HPDE6-E6E7 (cell line): Measurements from ENCODE around the gene RBP3.

Source experiments
- DNase-seq: peaks from one replicate; pipeline ENCODE4 v3.0.0; 2011; ENCODE audit warnings: missing footprints; ENCODE audit errors: extremely low spot score

RBP3 gene

GRCh38 chr10:47318706-47319105 lies 29.5 kb upstream of the RBP3 start:
- no peak for DNase-seq

- no peak for DNase-seq
These were observed 28.4 kb upstream of the RBP3 start for GRCh38 chr10:47319784-47320183.

- no peak for DNase-seq
These were observed 27.4 kb upstream of the RBP3 start for GRCh38 chr10:47320812-47321211.

GRCh38 chr10:47321521-47322195 lies 26.5 kb upstream of the RBP3 start:
- no peak for DNase-seq

GRCh38 chr10:47322300-47323061 lies 25.7 kb upstream of the RBP3 start, which contains the start of gene GDF2:
Gene GDF2 (plus strand): TSS chr10:47322454. CDS start chr10:47322669, 215 bp downstream.
- no peak for DNase-seq

- no peak for DNase-seq
These were observed 25.1 kb upstream of the RBP3 start for GRCh38 chr10:47323087-47323486.

GRCh38 chr10:47323636-47324296 lies 24.4 kb upstream of the RBP3 start:
- DNase-seq, result no peak

- DNase-seq, result no peak
These were observed 22.6 kb upstream of the RBP3 start for GRCh38 chr10:47325303-47326291.

- DNase-seq, result no peak
These were observed 21.7 kb upstream of the RBP3 start for GRCh38 chr10:47326306-47326926.

GRCh38 chr10:47326927-47327330 lies 21.2 kb upstream of the RBP3 start:
- DNase-seq, result no peak

- DNase-seq, result no peak
These were observed 18.3 kb upstream of the RBP3 start for GRCh38 chr10:47329855-47330254.

GRCh38 chr10:47330366-47330765 lies 17.8 kb upstream of the RBP3 start:
- no peak for DNase-seq

- DNase-seq, result no peak
These were observed 17.4 kb upstream of the RBP3 start for GRCh38 chr10:47330804-47331203.

GRCh38 chr10:47331491-47331890 lies 16.7 kb upstream of the RBP3 start:
- DNase-seq, result no peak

GRCh38 chr10:47331954-47332353 lies 16.2 kb upstream of the RBP3 start:
- no peak for DNase-seq

- no peak for DNase-seq
These were observed 15.8 kb upstream of the RBP3 start for GRCh38 chr10:47332371-47332770.

- DNase-seq, result no peak
These were observed 15.2 kb upstream of the RBP3 start for GRCh38 chr10:47332946-47333345.

GRCh38 chr10:47333532-47333931 lies 14.6 kb upstream of the RBP3 start:
- DNase-seq, result no peak

- no peak for DNase-seq
These were observed 13.5 kb upstream of the RBP3 start for GRCh38 chr10:47334466-47335295.

GRCh38 chr10:47335906-47336305 lies 12.3 kb upstream of the RBP3 start:
- no peak for DNase-seq
